Measurements from ENCODE around the gene SPINT4. TPM values are rescaled to one million over a fixed set of nuclear protein-coding genes. Genes with fewer than 3 reads are reported as not detected.

The SPINT4 gene
- polyA plus RNA-seq (not detected in 2 replicates), polyA minus RNA-seq (not detected in 2 replicates)

DNA sequence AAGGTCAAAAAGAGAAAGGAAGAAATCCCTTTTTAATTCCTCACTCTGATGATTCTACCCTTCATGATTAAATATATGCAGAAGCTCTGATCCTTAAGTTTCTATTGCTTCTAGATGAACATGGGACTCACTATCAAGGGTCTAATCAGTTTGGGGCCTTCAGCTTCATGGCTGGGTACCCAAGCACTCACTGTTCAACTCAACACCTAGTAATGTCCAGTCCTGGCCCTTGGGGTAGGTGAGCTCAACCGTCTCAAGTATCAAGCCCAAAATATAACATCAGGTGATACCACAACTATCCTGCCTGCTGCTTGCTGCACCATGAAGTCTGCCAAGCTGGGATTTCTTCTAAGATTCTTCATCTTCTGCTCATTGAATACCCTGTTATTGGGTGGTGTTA lies at the start of gene SPINT4:
TSS of gene SPINT4 (plus strand) at position 301 of the 400 bp plus-strand sequence. CDS start at position 322, 21 bp downstream.
- no peak within 1 kb of the TSS for H3K4me2 ChIP-seq (ENCODE audit: low read length)
- no peak within 1 kb of the TSS for H2AFZ ChIP-seq (ENCODE audit: low read depth, low read length)

DNA sequence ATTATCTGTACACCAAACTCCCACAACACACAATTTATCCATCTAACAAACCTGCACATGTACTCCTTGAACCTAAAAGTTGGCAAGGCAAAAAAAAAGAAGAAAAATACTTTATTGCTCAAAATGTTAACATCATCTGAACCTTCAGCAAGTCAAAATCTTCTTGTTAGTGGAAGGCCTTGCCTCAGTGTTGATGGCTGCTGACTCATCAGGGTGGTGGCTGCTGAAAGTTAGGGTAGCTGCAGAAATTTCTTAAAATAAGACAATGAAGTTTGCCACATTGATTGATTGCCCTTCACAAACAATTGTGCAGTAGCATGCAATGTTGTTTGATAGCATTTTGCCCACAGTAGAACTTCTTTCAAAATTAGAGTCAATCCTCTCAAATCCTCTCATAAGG lies 49.4 kb upstream of the SPINT4 start:
- no peak for TF ChIP-seq RAD21 (conservative IDR thresholded peaks at IDR 0.05)
- TF ChIP-seq EP300 (conservative IDR thresholded peaks at IDR 0.05; ENCODE audit: poor library complexity, severe bottlenecking): no peak
- TF ChIP-seq, protein P1, sequence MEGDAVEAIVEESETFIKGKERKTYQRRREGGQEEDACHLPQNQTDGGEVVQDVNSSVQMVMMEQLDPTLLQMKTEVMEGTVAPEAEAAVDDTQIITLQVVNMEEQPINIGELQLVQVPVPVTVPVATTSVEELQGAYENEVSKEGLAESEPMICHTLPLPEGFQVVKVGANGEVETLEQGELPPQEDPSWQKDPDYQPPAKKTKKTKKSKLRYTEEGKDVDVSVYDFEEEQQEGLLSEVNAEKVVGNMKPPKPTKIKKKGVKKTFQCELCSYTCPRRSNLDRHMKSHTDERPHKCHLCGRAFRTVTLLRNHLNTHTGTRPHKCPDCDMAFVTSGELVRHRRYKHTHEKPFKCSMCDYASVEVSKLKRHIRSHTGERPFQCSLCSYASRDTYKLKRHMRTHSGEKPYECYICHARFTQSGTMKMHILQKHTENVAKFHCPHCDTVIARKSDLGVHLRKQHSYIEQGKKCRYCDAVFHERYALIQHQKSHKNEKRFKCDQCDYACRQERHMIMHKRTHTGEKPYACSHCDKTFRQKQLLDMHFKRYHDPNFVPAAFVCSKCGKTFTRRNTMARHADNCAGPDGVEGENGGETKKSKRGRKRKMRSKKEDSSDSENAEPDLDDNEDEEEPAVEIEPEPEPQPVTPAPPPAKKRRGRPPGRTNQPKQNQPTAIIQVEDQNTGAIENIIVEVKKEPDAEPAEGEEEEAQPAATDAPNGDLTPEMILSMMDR (IDR thresholded peaks at IDR 0.05; ENCODE audit: poor library complexity, severe bottlenecking): no peak
- TF ChIP-seq MXI1 (conservative IDR thresholded peaks at IDR 0.05; ENCODE audit: poor library complexity, severe bottlenecking): no peak
- no peak for TF ChIP-seq POLR2AphosphoS5 (IDR thresholded peaks at IDR 0.05)
- no peak for TF ChIP-seq TAF1 (IDR thresholded peaks at IDR 0.05; ENCODE audit: low read depth)
- no peak for TF ChIP-seq EZH2 (IDR thresholded peaks at IDR 0.05; ENCODE audit: borderline replicate concordance, insufficient read depth, low read length, poor library complexity, severe bottlenecking)
- TF ChIP-seq, protein P2, sequence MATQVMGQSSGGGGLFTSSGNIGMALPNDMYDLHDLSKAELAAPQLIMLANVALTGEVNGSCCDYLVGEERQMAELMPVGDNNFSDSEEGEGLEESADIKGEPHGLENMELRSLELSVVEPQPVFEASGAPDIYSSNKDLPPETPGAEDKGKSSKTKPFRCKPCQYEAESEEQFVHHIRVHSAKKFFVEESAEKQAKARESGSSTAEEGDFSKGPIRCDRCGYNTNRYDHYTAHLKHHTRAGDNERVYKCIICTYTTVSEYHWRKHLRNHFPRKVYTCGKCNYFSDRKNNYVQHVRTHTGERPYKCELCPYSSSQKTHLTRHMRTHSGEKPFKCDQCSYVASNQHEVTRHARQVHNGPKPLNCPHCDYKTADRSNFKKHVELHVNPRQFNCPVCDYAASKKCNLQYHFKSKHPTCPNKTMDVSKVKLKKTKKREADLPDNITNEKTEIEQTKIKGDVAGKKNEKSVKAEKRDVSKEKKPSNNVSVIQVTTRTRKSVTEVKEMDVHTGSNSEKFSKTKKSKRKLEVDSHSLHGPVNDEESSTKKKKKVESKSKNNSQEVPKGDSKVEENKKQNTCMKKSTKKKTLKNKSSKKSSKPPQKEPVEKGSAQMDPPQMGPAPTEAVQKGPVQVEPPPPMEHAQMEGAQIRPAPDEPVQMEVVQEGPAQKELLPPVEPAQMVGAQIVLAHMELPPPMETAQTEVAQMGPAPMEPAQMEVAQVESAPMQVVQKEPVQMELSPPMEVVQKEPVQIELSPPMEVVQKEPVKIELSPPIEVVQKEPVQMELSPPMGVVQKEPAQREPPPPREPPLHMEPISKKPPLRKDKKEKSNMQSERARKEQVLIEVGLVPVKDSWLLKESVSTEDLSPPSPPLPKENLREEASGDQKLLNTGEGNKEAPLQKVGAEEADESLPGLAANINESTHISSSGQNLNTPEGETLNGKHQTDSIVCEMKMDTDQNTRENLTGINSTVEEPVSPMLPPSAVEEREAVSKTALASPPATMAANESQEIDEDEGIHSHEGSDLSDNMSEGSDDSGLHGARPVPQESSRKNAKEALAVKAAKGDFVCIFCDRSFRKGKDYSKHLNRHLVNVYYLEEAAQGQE (IDR thresholded peaks at IDR 0.05; ENCODE audit: borderline replicate concordance): no peak
- TF ChIP-seq SMC3 (conservative IDR thresholded peaks at IDR 0.05; ENCODE audit: poor library complexity): no peak
- Histone ChIP-seq H3K27me3 (ENCODE audit: insufficient read depth, low read depth, low read length) (no peaks in the 10 kb centered on the region), H3K4me3 (ENCODE audit: low read length) (no peak overlapping the region), H3K9me3 (ENCODE audit: low read length) (no peaks in the 10 kb centered on the region), H2AFZ (ENCODE audit: low read depth, low read length) (no peak overlapping the region), H3K4me2 (ENCODE audit: low read length) (no peak overlapping the region), H4K20me1 (ENCODE audit: insufficient read depth) (no peaks in the 10 kb centered on the region), H3K9me2 (ENCODE audit: insufficient read depth, low read length) (no peaks in the 10 kb centered on the region), H3K36me3 (ENCODE audit: insufficient read depth, low read length) (no peaks in the 10 kb centered on the region), H3K9ac (ENCODE audit: low read length) (no peak overlapping the region), H3K79me2 (replicated peaks; ENCODE audit: insufficient read depth, low read length) (no peaks in the 10 kb centered on the region), H3K27ac (ENCODE audit: low read length) (no peak overlapping the region), H3F3A (ENCODE audit: insufficient read depth, low read length, poor library complexity, severe bottlenecking) (no peaks in the 10 kb centered on the region)

More for the DNA sequence above, at the start of gene SPINT4:
- no peaks in the 10 kb centered on the region for H3K79me2 ChIP-seq (replicated peaks; ENCODE audit: insufficient read depth, low read length)
- no peak within 1 kb of the TSS for H3K9ac ChIP-seq (ENCODE audit: low read length)
- no peak for TF ChIP-seq MXI1 (conservative IDR thresholded peaks at IDR 0.05; ENCODE audit: poor library complexity, severe bottlenecking)
- no peak for TF ChIP-seq TAF1 (IDR thresholded peaks at IDR 0.05; ENCODE audit: low read depth)
- TF ChIP-seq, protein P2 (IDR thresholded peaks at IDR 0.05; ENCODE audit: borderline replicate concordance): no peak
- TF ChIP-seq SMC3 (conservative IDR thresholded peaks at IDR 0.05; ENCODE audit: poor library complexity): no peak
- TF ChIP-seq EZH2 (IDR thresholded peaks at IDR 0.05; ENCODE audit: borderline replicate concordance, insufficient read depth, low read length, poor library complexity, severe bottlenecking): no peak
- TF ChIP-seq POLR2AphosphoS5 (IDR thresholded peaks at IDR 0.05): no peak
- TF ChIP-seq, protein P1 (IDR thresholded peaks at IDR 0.05; ENCODE audit: poor library complexity, severe bottlenecking): no peak
- TF ChIP-seq RAD21 (conservative IDR thresholded peaks at IDR 0.05): no peak
- TF ChIP-seq EP300 (conservative IDR thresholded peaks at IDR 0.05; ENCODE audit: poor library complexity, severe bottlenecking): no peak
- H3K9me3 ChIP-seq (ENCODE audit: low read length): no peaks in the 10 kb centered on the region
- H3K4me3 ChIP-seq (ENCODE audit: low read length): no peak within 1 kb of the TSS
- no peaks in the 10 kb centered on the region for H3K27me3 ChIP-seq (ENCODE audit: insufficient read depth, low read depth, low read length)
- H3K27ac ChIP-seq (ENCODE audit: low read length): no peak within 1 kb of the TSS
- no peaks in the 10 kb centered on the region for H3K9me2 ChIP-seq (ENCODE audit: insufficient read depth, low read length)
- H3F3A ChIP-seq (ENCODE audit: insufficient read depth, low read length, poor library complexity, severe bottlenecking): no peaks in the 10 kb centered on the region
- no peaks in the 10 kb centered on the region for H3K36me3 ChIP-seq (ENCODE audit: insufficient read depth, low read length)
- H4K20me1 ChIP-seq (ENCODE audit: insufficient read depth): no peaks in the 10 kb centered on the region

Data from neural cell (in vitro differentiated cells).